ENCODE measurements around the gene AIG1.

AIG1 gene

GRCh38 chr6:143193571-143194094, 132.9 kb downstream of the AIG1 start:
- no peak for DNase-seq (ENCODE audit: low read depth in 3 of 3, low spot score in 1 of 3)

- no peak for DNase-seq (ENCODE audit: low read depth in 3 of 3, low spot score in 1 of 3)
Observed at GRCh38 chr6:143194095-143194589, 133.5 kb downstream of the AIG1 start.

GRCh38 chr6:143195349-143195845, 134.7 kb downstream of the AIG1 start:
- no peak for DNase-seq (ENCODE audit: low read depth in 3 of 3, low spot score in 1 of 3)

GRCh38 chr6:143196525-143197225, 136.0 kb downstream of the AIG1 start:
- no peak for DNase-seq (ENCODE audit: low read depth in 3 of 3, low spot score in 1 of 3)

GRCh38 chr6:143197377-143197776, 136.7 kb downstream of the AIG1 start:
- DNase-seq (ENCODE audit: low read depth in 3 of 3, low spot score in 1 of 3): no peak

GRCh38 chr6:143198312-143198711, 137.6 kb downstream of the AIG1 start:
- no peak for DNase-seq (ENCODE audit: low read depth in 3 of 3, low spot score in 1 of 3)

GRCh38 chr6:143199291-143199690, 138.6 kb downstream of the AIG1 start:
- no peak for DNase-seq (ENCODE audit: low read depth in 3 of 3, low spot score in 1 of 3)

- DNase-seq (ENCODE audit: low read depth in 3 of 3, low spot score in 1 of 3): no peak
Observed at GRCh38 chr6:143200167-143200770, 139.6 kb downstream of the AIG1 start.

- DNase-seq (ENCODE audit: low read depth in 3 of 3, low spot score in 1 of 3): no peak
Observed at GRCh38 chr6:143204045-143204444, 143.4 kb downstream of the AIG1 start.

GRCh38 chr6:143205131-143205535, 144.4 kb downstream of the AIG1 start:
- DNase-seq (ENCODE audit: low read depth in 3 of 3, low spot score in 1 of 3): no peak

- DNase-seq (ENCODE audit: low read depth in 3 of 3, low spot score in 1 of 3): no peak
Observed at GRCh38 chr6:143205585-143205984, 144.9 kb downstream of the AIG1 start.

GRCh38 chr6:143205991-143206390, 145.3 kb downstream of the AIG1 start:
- no peak for DNase-seq (ENCODE audit: low read depth in 3 of 3, low spot score in 1 of 3)

GRCh38 chr6:143206550-143206949, 145.9 kb downstream of the AIG1 start:
- DNase-seq (ENCODE audit: low read depth in 3 of 3, low spot score in 1 of 3): no peak

GRCh38 chr6:143210420-143210819, 149.7 kb downstream of the AIG1 start:
- no peak for DNase-seq (ENCODE audit: low read depth in 3 of 3, low spot score in 1 of 3)

- no peak for DNase-seq (ENCODE audit: low read depth in 3 of 3, low spot score in 1 of 3)
Observed at GRCh38 chr6:143213859-143214376, 153.2 kb downstream of the AIG1 start.

- no peak for DNase-seq (ENCODE audit: low read depth in 3 of 3, low spot score in 1 of 3)
Observed at GRCh38 chr6:143215363-143215762, 154.7 kb downstream of the AIG1 start.

- no peak for DNase-seq (ENCODE audit: low read depth in 3 of 3, low spot score in 1 of 3)
Observed at GRCh38 chr6:143215771-143216170, 155.1 kb downstream of the AIG1 start.

GRCh38 chr6:143218233-143218632, 157.5 kb downstream of the AIG1 start:
- DNase-seq (ENCODE audit: low read depth in 3 of 3, low spot score in 1 of 3): no peak

GRCh38 chr6:143221698-143222097, 161.0 kb downstream of the AIG1 start:
- DNase-seq (ENCODE audit: low read depth in 3 of 3, low spot score in 1 of 3): no peak

- no peak for DNase-seq (ENCODE audit: low read depth in 3 of 3, low spot score in 1 of 3)
Observed at GRCh38 chr6:143222310-143222709, 161.6 kb downstream of the AIG1 start.

- DNase-seq (ENCODE audit: low read depth in 3 of 3, low spot score in 1 of 3): no peak
Observed at GRCh38 chr6:143222801-143223231, 162.1 kb downstream of the AIG1 start.

GRCh38 chr6:143223895-143224294, 163.2 kb downstream of the AIG1 start:
- DNase-seq (ENCODE audit: low read depth in 3 of 3, low spot score in 1 of 3): no peak
